ENCODE measurements around the gene MTMR4.

MTMR4 gene

DNA sequence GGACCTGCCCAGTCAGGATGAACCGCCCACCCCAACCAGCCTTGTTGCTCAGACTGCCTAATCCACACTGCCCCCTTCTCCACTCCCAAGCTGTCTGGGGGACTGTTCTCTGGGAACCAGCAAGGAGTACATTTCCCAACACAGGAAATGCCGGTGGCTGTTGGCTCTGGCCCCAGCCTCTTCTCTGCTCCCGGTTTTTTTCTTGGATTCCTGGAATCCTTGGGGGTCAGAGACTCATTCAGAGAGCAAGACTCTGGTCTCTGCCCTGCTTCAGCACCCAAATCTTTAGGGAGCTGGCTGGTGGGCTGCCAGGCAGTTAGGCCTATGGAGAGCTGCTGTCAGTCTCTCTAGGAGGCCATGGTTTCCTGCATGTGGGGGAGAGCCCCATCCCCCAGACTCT, 10.8 kb upstream of the MTMR4 start:
- H3K36me3 ChIP-seq (ENCODE audit: control insufficient read depth, insufficient read depth, low read length, severe bottlenecking) = no peaks in the 10 kb centered on the region
- no peaks in the 10 kb centered on the region for H3K9me3 ChIP-seq (ENCODE audit: control insufficient read depth, low read length)
- peak overlapping the region; percentile 39 for H3K4me3 ChIP-seq (ENCODE audit: low read length)
- H3K4me1 ChIP-seq (ENCODE audit: control insufficient read depth, insufficient read depth, low read length) = peaks cover 35% of the 10 kb centered on the region
- H3K9ac ChIP-seq (ENCODE audit: low read length) = peak overlapping the region; percentile 13
- DNase-seq (ENCODE audit: low read depth) = peak; percentile 94
- peaks cover 22% of the 10 kb centered on the region for H3K27me3 ChIP-seq (replicated peaks; ENCODE audit: control insufficient read depth, insufficient read depth, low read length)

DNA sequence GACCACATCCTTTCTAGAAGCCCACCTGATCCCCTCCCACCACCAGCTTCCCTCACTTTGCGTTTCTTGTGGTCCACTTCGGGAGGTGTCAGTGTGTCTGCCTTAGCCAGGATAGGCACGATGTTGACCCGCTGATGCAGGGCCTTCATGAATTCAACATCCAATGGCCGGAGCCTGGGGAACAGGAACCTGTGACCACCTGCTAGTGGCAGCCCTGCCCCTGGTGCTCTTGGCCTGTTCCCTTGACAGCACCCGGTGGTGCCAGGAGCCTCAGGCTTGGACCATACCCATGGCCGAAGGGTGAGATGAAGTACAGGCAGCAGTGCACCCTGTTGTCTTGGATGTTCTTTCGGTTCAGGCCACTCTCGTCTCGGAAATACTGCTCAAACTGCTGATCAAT, 7.2 kb upstream of the MTMR4 start:
- H3K4me3 ChIP-seq (ENCODE audit: low read length) = no peak overlapping the region
- H3K27me3 ChIP-seq (replicated peaks; ENCODE audit: control insufficient read depth, insufficient read depth, low read length) = no peaks in the 10 kb centered on the region
- DNase-seq (ENCODE audit: low read depth) = no peak
- H3K36me3 ChIP-seq (ENCODE audit: control insufficient read depth, insufficient read depth, low read length, severe bottlenecking) = no peaks in the 10 kb centered on the region
- no peaks in the 10 kb centered on the region for H3K9me3 ChIP-seq (ENCODE audit: control insufficient read depth, low read length)
- peaks cover 34% of the 10 kb centered on the region for H3K4me1 ChIP-seq (ENCODE audit: control insufficient read depth, insufficient read depth, low read length)
- H3K9ac ChIP-seq (ENCODE audit: low read length) = no peak overlapping the region

DNA sequence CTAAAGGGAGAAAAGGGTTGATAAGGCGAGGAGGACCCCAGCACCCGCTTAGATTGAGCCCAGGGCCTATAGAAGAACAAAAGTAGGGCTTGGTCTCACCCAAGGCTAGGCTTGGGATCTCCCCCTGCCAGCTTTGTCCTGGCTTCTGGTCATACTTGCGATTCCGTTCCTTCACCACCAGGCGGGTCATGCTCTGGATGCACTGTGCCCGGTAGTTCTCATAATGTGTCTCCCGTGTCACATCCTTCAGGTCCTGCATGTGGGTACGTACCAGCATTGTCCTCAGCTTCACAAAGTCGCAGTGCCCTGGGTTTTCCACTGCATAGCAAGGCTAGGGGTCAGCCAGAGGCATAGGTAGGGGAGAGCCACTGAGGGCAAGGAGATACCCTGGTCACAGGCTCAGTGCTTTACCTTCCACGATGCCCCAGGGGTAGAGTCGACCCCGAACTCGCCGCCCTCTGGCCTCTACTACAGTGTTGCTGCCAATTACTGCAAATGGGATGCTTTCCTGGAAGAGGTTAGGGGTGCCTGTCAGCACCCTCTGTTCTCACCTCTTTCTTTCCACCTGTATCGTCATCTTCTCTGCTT, 6.5 kb upstream of the MTMR4 start:
- Histone ChIP-seq H3K4me3 (ENCODE audit: low read length) (no peak overlapping the region), H3K27me3 (replicated peaks; ENCODE audit: control insufficient read depth, insufficient read depth, low read length) (no peaks in the 10 kb centered on the region)
- peak; percentile 49 for DNase-seq (ENCODE audit: low read depth)

DNA sequence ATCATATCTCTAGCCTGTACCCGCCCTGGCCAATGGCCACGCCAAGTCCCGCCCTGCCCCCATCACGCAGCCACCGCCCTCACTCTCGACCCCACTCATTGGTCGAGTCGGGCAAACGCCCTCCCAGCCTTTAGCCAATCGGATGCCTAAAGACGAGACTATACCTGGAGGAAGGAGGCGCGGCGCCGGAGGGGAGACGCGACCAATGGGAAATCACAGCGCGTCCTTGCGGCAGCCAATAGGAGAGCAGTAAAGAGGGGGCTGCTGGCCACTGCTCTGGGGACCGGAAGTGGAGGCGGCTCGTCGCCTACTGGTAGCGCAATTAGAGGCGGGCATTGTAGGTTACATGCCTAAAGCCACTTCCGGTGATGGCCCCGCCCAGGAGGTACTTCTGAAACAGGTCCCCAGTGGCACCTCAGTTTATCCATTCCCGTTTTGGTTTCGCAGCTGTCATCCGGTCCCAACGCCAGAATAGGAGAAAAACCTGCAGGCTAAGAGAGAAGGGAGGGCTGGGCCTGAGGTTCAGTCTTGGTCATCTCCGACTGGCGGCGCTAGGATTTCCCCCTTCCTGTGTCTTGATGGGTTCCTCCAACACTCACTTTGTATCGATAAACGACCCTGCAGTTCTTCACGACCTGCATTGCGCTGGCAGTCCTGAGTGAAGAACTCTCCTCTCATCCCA, 3.6 kb upstream of the MTMR4 start:
- peaks cover 23% of the 10 kb centered on the region for H3K4me1 ChIP-seq (ENCODE audit: control insufficient read depth, insufficient read depth, low read length)
- H3K36me3 ChIP-seq (ENCODE audit: control insufficient read depth, insufficient read depth, low read length, severe bottlenecking) = no peaks in the 10 kb centered on the region
- H3K9me3 ChIP-seq (ENCODE audit: control insufficient read depth, low read length) = no peaks in the 10 kb centered on the region
- peak overlapping the region; percentile 88 for H3K4me3 ChIP-seq (ENCODE audit: low read length)
- peak; percentile 100 for DNase-seq (ENCODE audit: low read depth)
- peak overlapping the region; percentile 93 for H3K9ac ChIP-seq (ENCODE audit: low read length)
- H3K27me3 ChIP-seq (replicated peaks; ENCODE audit: control insufficient read depth, insufficient read depth, low read length) = no peaks in the 10 kb centered on the region

More for the DNA sequence above, 6.5 kb upstream of the MTMR4 start:
- H3K4me1 ChIP-seq (ENCODE audit: control insufficient read depth, insufficient read depth, low read length) = peaks cover 30% of the 10 kb centered on the region
- H3K36me3 ChIP-seq (ENCODE audit: control insufficient read depth, insufficient read depth, low read length, severe bottlenecking) = no peaks in the 10 kb centered on the region
- no peaks in the 10 kb centered on the region for H3K9me3 ChIP-seq (ENCODE audit: control insufficient read depth, low read length)
- no peak overlapping the region for H3K9ac ChIP-seq (ENCODE audit: low read length)

DNA sequence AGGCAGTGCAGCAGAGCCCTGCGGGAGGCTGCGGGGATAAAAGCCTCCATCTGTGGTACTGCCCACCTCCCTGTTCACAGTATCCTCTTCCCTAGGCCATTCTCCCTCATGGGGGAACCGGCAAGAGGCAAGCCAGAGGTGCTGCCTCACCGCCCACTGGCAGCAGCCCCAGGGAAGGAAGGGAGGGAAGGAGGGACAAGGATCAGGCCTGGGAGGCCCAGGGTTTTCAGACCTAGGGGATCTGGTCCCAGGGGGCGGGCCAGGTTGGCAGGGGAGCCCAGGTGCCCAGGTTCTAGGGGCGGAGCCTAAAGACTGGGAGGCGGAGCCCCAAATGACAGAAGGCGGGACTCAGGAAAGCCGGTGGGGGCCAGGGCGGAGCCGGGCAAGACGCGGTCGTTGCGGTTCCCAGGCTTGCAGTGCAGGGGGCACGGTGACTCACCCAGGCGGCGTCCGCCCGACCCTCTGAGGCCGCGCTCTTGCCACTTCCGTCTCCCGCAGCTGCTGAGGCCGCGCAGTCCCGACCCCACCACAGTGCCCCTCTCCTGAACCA, 3.0 kb upstream of the MTMR4 start:
- H3K9ac ChIP-seq (ENCODE audit: low read length) = peak overlapping the region; percentile 83
- H3K27me3 ChIP-seq (replicated peaks; ENCODE audit: control insufficient read depth, insufficient read depth, low read length) = no peaks in the 10 kb centered on the region
- H3K4me1 ChIP-seq (ENCODE audit: control insufficient read depth, insufficient read depth, low read length) = peaks cover 23% of the 10 kb centered on the region
- H3K36me3 ChIP-seq (ENCODE audit: control insufficient read depth, insufficient read depth, low read length, severe bottlenecking) = peaks cover 4% of the 10 kb centered on the region
- DNase-seq (ENCODE audit: low read depth) = no peak
- H3K4me3 ChIP-seq (ENCODE audit: low read length) = peak overlapping the region; percentile 88
- H3K9me3 ChIP-seq (ENCODE audit: control insufficient read depth, low read length) = no peaks in the 10 kb centered on the region

DNA sequence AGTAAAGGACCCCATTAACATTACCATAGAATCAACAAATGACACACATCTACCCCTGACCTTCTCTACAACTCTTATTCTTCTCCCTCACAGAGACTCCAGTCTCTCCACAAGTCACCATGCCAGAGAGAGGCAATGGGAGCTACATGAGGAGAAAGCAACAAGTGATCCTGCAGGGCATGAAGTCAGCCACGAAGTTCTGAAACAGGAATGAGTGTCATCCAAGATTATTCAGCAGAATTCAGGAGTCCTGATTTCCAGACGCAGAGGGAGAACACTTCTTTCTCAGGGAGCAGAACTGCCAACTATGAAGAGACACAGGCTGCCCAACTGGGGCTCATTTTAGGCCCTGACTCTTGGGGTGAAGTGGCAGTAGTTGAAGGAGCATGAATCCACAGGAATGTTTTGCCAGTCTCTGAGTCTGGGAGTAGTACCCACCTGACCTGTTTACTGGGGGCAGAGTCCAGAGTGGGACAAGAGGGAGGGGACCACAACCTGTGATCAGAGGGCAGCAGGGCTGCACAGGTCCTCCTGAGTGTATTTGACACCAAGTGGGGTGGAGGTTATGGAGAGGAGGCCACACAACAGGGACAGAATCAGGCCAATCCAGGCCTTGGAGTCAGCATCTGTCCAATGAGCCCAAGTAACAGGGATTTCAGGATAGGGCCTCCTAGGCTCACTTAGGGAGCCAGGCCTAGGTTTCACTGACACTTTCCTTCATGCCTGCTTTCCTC, 2.4 kb upstream of the MTMR4 start:
- Histone ChIP-seq H3K9ac (ENCODE audit: low read length) (peak overlapping the region; percentile 83), H3K4me1 (ENCODE audit: control insufficient read depth, insufficient read depth, low read length) (peaks cover 23% of the 10 kb centered on the region), H3K27me3 (replicated peaks; ENCODE audit: control insufficient read depth, insufficient read depth, low read length) (no peaks in the 10 kb centered on the region), H3K9me3 (ENCODE audit: control insufficient read depth, low read length) (no peaks in the 10 kb centered on the region), H3K4me3 (ENCODE audit: low read length) (peak overlapping the region; percentile 88), H3K36me3 (ENCODE audit: control insufficient read depth, insufficient read depth, low read length, severe bottlenecking) (peaks cover 8% of the 10 kb centered on the region)
- DNase-seq (ENCODE audit: low read depth) = no peak

DNA sequence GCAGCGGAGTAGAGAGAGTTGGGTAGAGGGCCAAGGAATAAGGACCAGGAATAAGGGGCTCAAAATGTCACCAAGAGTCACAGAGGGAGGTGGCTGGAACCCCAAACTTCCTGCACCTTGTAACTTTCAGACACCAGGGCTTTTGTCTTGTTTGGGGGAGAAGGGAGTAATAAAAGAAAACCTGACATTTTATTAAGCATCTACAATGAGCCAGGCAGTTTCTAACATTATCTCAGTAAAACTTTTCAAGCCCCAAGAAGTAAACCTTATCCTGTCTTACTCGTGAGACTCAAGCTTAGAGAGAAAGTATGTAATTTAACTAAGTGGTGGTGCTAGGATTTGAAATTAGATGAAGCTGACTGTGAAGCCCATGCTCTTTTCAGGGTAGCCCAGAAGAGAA, 848 bp upstream of the MTMR4 start:
- no peaks in the 10 kb centered on the region for H3K9me3 ChIP-seq (ENCODE audit: control insufficient read depth, low read length)
- peak overlapping the region; percentile 2 for H3K9ac ChIP-seq (ENCODE audit: low read length)
- H3K27me3 ChIP-seq (replicated peaks; ENCODE audit: control insufficient read depth, insufficient read depth, low read length) = no peaks in the 10 kb centered on the region
- peaks cover 22% of the 10 kb centered on the region for H3K36me3 ChIP-seq (ENCODE audit: control insufficient read depth, insufficient read depth, low read length, severe bottlenecking)
- peak overlapping the region; percentile 80 for H3K4me3 ChIP-seq (ENCODE audit: low read length)
- no peak for DNase-seq (ENCODE audit: low read depth)
- H3K4me1 ChIP-seq (ENCODE audit: control insufficient read depth, insufficient read depth, low read length) = peaks cover 23% of the 10 kb centered on the region

DNA sequence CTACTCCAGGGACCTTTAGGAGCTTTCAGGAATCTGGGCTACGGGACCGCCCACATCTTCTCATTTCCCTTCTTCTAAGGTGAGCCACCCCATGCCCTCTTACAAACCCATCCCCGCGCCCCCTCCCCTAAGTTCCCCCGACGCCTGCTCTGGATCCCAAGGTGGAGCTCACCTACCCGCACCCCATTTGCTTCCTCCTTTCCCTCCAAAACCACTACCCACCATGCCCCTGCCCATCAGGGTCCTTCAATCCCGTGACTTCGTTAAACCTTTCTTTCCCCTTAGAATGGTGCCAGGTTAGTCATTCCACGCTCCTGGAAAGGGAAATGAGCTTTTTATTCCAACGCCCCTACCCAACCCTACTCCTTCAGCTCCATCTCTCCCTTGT, 326 bp upstream of the MTMR4 start:
- no peak for DNase-seq (ENCODE audit: low read depth)
- H3K4me3 ChIP-seq (ENCODE audit: low read length) = peak overlapping the region; percentile 80
- peaks cover 23% of the 10 kb centered on the region for H3K4me1 ChIP-seq (ENCODE audit: control insufficient read depth, insufficient read depth, low read length)
- no peaks in the 10 kb centered on the region for H3K9me3 ChIP-seq (ENCODE audit: control insufficient read depth, low read length)
- peak overlapping the region; percentile 2 for H3K9ac ChIP-seq (ENCODE audit: low read length)
- peaks cover 28% of the 10 kb centered on the region for H3K36me3 ChIP-seq (ENCODE audit: control insufficient read depth, insufficient read depth, low read length, severe bottlenecking)
- no peaks in the 10 kb centered on the region for H3K27me3 ChIP-seq (replicated peaks; ENCODE audit: control insufficient read depth, insufficient read depth, low read length)

DNA sequence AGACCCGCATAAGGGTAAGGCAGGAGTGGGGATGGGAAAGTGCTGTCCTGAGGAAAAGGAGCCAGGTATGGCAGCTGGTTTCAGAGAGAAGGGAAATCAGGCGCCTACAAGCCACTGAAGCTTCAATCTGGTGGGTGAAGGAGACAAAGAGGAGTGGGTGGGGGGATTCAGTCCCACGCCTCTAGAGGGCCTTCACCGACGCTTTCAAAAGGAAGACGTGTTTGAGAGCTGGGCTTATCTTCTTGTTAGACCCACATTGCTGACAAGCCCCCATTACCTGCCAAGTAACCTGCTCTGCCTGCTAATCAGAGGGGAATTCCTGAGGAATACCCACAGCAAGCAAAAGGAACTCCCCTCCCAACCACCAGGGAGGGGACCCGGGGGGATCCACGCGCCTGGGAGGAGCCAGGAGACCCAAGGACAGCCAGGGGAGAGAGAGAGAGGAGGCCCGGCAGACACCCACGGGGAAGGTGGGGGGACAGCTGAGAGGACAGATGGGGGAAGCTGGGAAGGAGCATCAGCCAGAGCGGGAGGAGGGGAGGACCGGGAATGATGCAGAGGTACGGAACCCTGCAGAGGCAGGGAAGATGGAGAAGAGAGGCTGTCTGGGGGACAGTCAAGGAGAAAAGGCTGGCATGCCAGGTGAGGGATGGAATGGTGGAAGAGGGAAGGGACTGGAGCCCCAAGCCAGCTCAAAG, 1.0 kb downstream of the MTMR4 start:
- Histone ChIP-seq H3K27me3 (replicated peaks; ENCODE audit: control insufficient read depth, insufficient read depth, low read length) (no peaks in the 10 kb centered on the region), H3K36me3 (ENCODE audit: control insufficient read depth, insufficient read depth, low read length, severe bottlenecking) (peaks cover 41% of the 10 kb centered on the region), H3K9me3 (ENCODE audit: control insufficient read depth, low read length) (no peaks in the 10 kb centered on the region), H3K4me1 (ENCODE audit: control insufficient read depth, insufficient read depth, low read length) (peaks cover 18% of the 10 kb centered on the region), H3K4me3 (ENCODE audit: low read length) (peak overlapping the region; percentile 80), H3K9ac (ENCODE audit: low read length) (peak overlapping the region; percentile 81)
- DNase-seq (ENCODE audit: low read depth) = no peak

DNA sequence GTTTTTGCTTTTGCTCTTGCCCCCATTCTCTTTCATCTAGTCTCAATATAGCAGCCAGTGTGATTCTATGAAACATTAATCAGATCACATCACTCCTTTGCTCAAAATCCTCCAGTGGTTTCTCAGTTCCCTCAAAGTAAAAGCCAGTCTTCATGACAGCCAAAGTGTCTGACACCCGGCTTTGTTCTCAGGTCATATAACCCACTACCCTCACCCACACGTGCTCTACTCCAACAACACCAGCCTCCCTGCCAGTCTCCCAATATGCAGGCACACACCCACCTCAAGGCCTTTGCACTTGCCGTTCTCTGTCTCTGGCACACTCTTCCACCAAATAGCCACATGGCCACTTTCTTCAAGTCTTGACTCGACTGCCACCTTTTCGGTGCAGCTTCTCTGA, 4.4 kb downstream of the MTMR4 start:
- DNase-seq (ENCODE audit: low read depth) = no peak
- Histone ChIP-seq H3K36me3 (ENCODE audit: control insufficient read depth, insufficient read depth, low read length, severe bottlenecking) (peaks cover 71% of the 10 kb centered on the region), H3K9ac (ENCODE audit: low read length) (no peak overlapping the region), H3K4me3 (ENCODE audit: low read length) (no peak overlapping the region), H3K4me1 (ENCODE audit: control insufficient read depth, insufficient read depth, low read length) (peaks cover 6% of the 10 kb centered on the region), H3K27me3 (replicated peaks; ENCODE audit: control insufficient read depth, insufficient read depth, low read length) (no peaks in the 10 kb centered on the region), H3K9me3 (ENCODE audit: control insufficient read depth, low read length) (no peaks in the 10 kb centered on the region)

Measured in adipocyte (in vitro differentiated cells).